ENCODE results near the gene PTP4A2.

Gene PTP4A2

DNA sequence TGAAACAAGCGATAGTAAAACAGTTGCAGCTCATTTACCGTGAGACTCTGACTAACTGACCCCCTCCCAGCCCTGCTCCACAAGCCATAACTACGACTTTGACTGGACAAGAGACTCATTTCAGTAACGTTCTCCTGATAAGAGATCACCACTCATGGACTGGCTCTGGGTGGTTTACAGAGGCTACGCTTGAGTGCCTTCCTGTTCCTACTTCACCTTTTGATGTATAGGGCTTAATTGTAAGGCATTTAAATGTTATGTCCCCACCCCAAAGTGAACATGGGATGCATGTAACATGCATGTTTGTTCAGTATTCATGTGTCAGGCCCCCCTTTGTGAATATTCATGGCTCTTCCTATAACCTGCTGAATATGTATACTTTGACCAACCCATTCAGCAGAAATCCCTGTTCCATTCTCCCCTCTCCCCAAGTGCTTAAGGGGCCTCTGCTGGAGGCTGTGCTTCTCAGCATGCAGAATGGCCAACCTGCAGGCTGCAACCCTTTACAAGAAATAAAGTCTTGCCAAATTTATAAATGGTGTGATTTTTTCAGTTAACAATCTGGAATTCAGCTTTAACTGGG, 71.6 kb downstream of the PTP4A2 start:
- no peak for TF ChIP-seq CTCF (IDR thresholded peaks at IDR 0.05; ENCODE audit: insufficient read depth, low read length, poor library complexity, severe bottlenecking)
- DNase-seq (ENCODE audit: extremely low read depth, insufficient read length), result peak; percentile 53
- H3K36me3 ChIP-seq (ENCODE audit: control insufficient read depth, insufficient read depth, low read length), result no peaks in the 10 kb centered on the region
- H3K4me3 ChIP-seq (replicated peaks; ENCODE audit: low read depth, low read length), result no peak overlapping the region
- no peaks in the 10 kb centered on the region for H3K27me3 ChIP-seq (replicated peaks; ENCODE audit: control insufficient read depth, insufficient read depth, low read length)

- no peak for TF ChIP-seq CTCF (IDR thresholded peaks at IDR 0.05; ENCODE audit: insufficient read depth, low read length, poor library complexity, severe bottlenecking)
Observed at GRCh38 chr1:31865728-31866449, 72.3 kb downstream of the PTP4A2 start.

GRCh38 chr1:31862071-31862470, 76.1 kb downstream of the PTP4A2 start:
- no peak overlapping the region for H3K4me3 ChIP-seq (replicated peaks; ENCODE audit: low read depth, low read length)
- no peaks in the 10 kb centered on the region for H3K36me3 ChIP-seq (ENCODE audit: control insufficient read depth, insufficient read depth, low read length)
- no peaks in the 10 kb centered on the region for H3K27me3 ChIP-seq (replicated peaks; ENCODE audit: control insufficient read depth, insufficient read depth, low read length)
- DNase-seq (ENCODE audit: extremely low read depth, insufficient read length), result no peak
- no peak for TF ChIP-seq CTCF (IDR thresholded peaks at IDR 0.05; ENCODE audit: insufficient read depth, low read length, poor library complexity, severe bottlenecking)

More at GRCh38 chr1:31865728-31866449, 72.3 kb downstream of the PTP4A2 start:
- DNase-seq (ENCODE audit: extremely low read depth, insufficient read length), result no peak
- no peaks in the 10 kb centered on the region for H3K27me3 ChIP-seq (replicated peaks; ENCODE audit: control insufficient read depth, insufficient read depth, low read length)
- H3K4me3 ChIP-seq (replicated peaks; ENCODE audit: low read depth, low read length), result no peak overlapping the region
- no peaks in the 10 kb centered on the region for H3K36me3 ChIP-seq (ENCODE audit: control insufficient read depth, insufficient read depth, low read length)

GRCh38 chr1:31861346-31861745, 76.8 kb downstream of the PTP4A2 start:
- no peak overlapping the region for H3K4me3 ChIP-seq (replicated peaks; ENCODE audit: low read depth, low read length)
- TF ChIP-seq CTCF (IDR thresholded peaks at IDR 0.05; ENCODE audit: insufficient read depth, low read length, poor library complexity, severe bottlenecking), result peak; percentile 59
- H3K27me3 ChIP-seq (replicated peaks; ENCODE audit: control insufficient read depth, insufficient read depth, low read length), result no peaks in the 10 kb centered on the region
- no peaks in the 10 kb centered on the region for H3K36me3 ChIP-seq (ENCODE audit: control insufficient read depth, insufficient read depth, low read length)
- peak; percentile 36 for DNase-seq (ENCODE audit: extremely low read depth, insufficient read length)

DNA sequence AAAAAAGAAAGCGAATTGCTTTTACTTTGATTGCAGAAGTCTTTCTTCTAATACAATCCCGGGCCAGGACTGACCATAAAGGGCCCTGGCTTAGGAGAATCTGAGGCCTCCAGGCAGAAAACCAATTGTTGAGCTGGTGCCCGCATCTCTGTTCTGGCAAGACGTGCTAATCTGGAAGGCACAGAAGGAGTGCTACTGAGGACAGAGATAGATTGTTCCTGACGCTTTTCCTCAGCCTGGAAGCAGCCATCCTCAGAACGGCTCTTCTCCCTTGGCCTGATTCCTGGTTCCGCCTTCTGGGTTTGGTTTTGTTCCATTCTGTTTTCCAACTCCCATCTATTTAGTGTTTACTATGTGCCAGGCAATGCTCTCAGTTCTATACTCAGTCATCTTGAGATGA, 77.6 kb downstream of the PTP4A2 start:
- TF ChIP-seq CTCF (IDR thresholded peaks at IDR 0.05; ENCODE audit: insufficient read depth, low read length, poor library complexity, severe bottlenecking), result no peak
- no peaks in the 10 kb centered on the region for H3K27me3 ChIP-seq (replicated peaks; ENCODE audit: control insufficient read depth, insufficient read depth, low read length)
- no peak for DNase-seq (ENCODE audit: extremely low read depth, insufficient read length)
- no peaks in the 10 kb centered on the region for H3K36me3 ChIP-seq (ENCODE audit: control insufficient read depth, insufficient read depth, low read length)
- H3K4me3 ChIP-seq (replicated peaks; ENCODE audit: low read depth, low read length), result no peak overlapping the region

Data from GM06990 (cell line).